Measurements from ENCODE around the gene VTI1B. TPM values are rescaled to one million over a fixed set of nuclear protein-coding genes. Genes with fewer than 3 reads are reported as not detected.
A peak's percentile ranks its signal among the peaks of the same experiment; 100 is the strongest.

The VTI1B gene
- total and polyA plus RNA-seq, 2 donors (not counting 1 experiment from before 2014, with no cell fraction given) = 19.5 to 58.8 TPM

DNA sequence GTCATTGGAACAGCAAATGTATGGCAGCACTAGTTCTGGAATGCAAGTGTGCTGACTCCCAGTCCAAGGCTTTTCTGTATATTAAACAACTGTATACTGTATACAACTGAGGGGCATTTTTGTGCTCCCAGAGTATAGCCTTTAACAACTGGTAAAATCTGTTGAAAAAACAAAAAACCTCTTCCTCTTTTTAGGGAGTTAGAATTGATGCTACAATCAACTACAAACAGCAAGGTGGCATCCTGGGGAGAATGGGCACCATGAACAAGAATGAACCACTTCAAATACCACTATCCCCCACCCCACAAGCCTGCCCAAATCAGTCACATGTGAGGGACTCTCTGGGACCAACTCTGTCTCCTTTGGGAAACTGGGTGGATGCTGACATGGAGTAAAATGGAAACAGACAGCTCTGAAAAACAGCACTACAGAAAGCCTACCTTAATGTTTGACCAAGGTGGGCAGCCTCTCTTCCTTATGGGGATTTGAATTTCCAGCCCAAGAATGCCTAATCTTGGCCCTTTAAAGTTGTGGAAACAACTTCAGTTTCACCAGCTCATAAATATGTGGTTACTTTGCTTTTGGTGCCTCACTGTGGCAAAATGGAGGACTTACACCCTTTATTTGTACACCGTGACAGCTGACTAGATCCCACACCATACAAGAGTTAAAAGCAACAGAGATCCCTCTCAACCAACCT, 7.5 kb downstream of the VTI1B start:
- no peaks in the 10 kb centered on the region for H3K9me3 Mint-ChIP-seq (ENCODE audit: insufficient read depth)
- peaks cover 51% of the 10 kb centered on the region for H3K4me1 Mint-ChIP-seq
- peak overlapping the region; percentile 53 for H3K4me2 ChIP-seq (replicated peaks; ENCODE audit: low read depth, low read length, poor library complexity, severe bottlenecking)

More for the DNA sequence above, 7.5 kb downstream of the VTI1B start:
- peak overlapping the region; percentile 43 for H3K9ac ChIP-seq (ENCODE audit: low read length)
- no peaks in the 10 kb centered on the region for H3K9me3 ChIP-seq (ENCODE audit: control extremely low read depth in 1 of 3, control insufficient read depth in 2 of 3, insufficient read depth in 1 of 3, low read length in 2 of 3)
- H3K79me2 ChIP-seq (ENCODE audit: control insufficient read depth, insufficient read depth, low read length) = peaks cover 88% of the 10 kb centered on the region
- H3K36me3 ChIP-seq (replicated peaks in 1 of 2; ENCODE audit: control extremely low read depth in 1 of 2, control insufficient read depth in 1 of 2, extremely low read depth in 1 of 2, insufficient read depth in 2 of 2, low read length in 1 of 2) = peaks cover 0 to 4% of the 10 kb centered on the region in 2 experiments
- H4K20me1 ChIP-seq (ENCODE audit: control insufficient read depth, insufficient read depth, low read length, poor library complexity, severe bottlenecking) = peaks cover 68% of the 10 kb centered on the region
- WGBS (ENCODE audit: insufficient coverage) = no CpG with 5 or more reads among the region's 1 CpG
- DNase-seq (peak; percentile 74), ATAC-seq (ENCODE audit: low read depth) (peak; percentile 75)
- POLR2A ChIA-PET = interaction anchor here (0.6 kb wide), 1 partner anchor 110 kb away, joined by 3 read pairs; no protein-coding TSS in a partner anchor
- H3K27ac ChIP-seq (ENCODE audit: low read length in 2 of 2) = peak overlapping the region; percentile 45 to 74
- CTCF ChIA-PET = interaction anchor here (0.7 to 10.6 kb wide), 26 partner anchors 12 to 247 kb away, joined by 3 to 243 read pairs (median 4); partner anchors contain the start of genes ARG2, PIGH and RDH11
- H3K4me1 ChIP-seq (ENCODE audit: control insufficient read depth in 2 of 2, insufficient read depth in 2 of 2, low read length in 2 of 2) = peaks cover 22 to 23% of the 10 kb centered on the region in 2 donors
- TF ChIP-seq EZH2 (IDR thresholded peaks at IDR 0.05; ENCODE audit: borderline replicate concordance, insufficient read depth, low read depth, low read length, poor library complexity, severe bottlenecking) (no peak), CTCF (IDR thresholded peaks at IDR 0.05) (peak; percentile 80)
- H2AFZ ChIP-seq (ENCODE audit: insufficient read depth, low read depth, low read length, poor library complexity, severe bottlenecking) = peak overlapping the region; percentile 53
- Mint-ChIP-seq H3K4me3 (peak overlapping the region; percentile 60), H3K27me3 (no peaks in the 10 kb centered on the region), H3K27ac (peak overlapping the region; percentile 78)
- intact Hi-C loops (cut with micrococcal nuclease) = loop anchor here (1.0 to 2.0 kb wide), 5 partner anchors 38 to 240 kb away; partner anchors contain the start of gene ARG2
- H3K27me3 ChIP-seq (replicated peaks in 1 of 4; ENCODE audit: control extremely low read depth in 1 of 4, control insufficient read depth in 3 of 4, insufficient read depth in 4 of 4, low read length in 3 of 4) = no peaks in the 10 kb centered on the region
- H3K4me3 ChIP-seq (ENCODE audit: control extremely low read depth in 1 of 5, extremely low read depth in 1 of 5, insufficient read depth in 1 of 5, low read depth in 2 of 5, low read length in 4 of 5) = no peak overlapping the region

Measured in B cell (primary cell).